PC-3 (cell line): ENCODE data around the gene DNAH5. TPM values are rescaled to one million over a fixed set of nuclear protein-coding genes. Genes with fewer than 3 reads are reported as not detected.

Experiments used
- ATAC-seq: fragments of 200-7000 bp; cut with Tn5 transposase; 2 replicates; pipeline ENCODE4 v1.9.1; 2020; ENCODE audit warnings: mild to moderate bottlenecking, moderate library complexity
- BruUV-seq: library from RNA; stranded (reverse); fragments of 400-500 nt; replicated peaks from 2 replicates; lab custom pipeline; 2021; lab: Mats Ljungman, UMichigan
- CTCF ChIA-PET: fragments of 300-600 bp; sonication (Branson Sonifier 250); formaldehyde crosslinking; loops from one replicate; lab custom pipeline; 2022; ENCODE audit warnings: antibody characterized with exemption; lab: Charles Lee
- POLR2A ChIA-PET: fragments of 300-600 bp; sonication (Branson Sonifier 250); formaldehyde crosslinking; loops from one replicate; lab custom pipeline; 2022; ENCODE audit warnings: antibody characterized with exemption; ENCODE audit not compliant: unreplicated experiment; lab: Charles Lee
- DNase-seq: peaks from one replicate; pipeline ENCODE4 v3.0.0-alpha.2; 2015
- H2AFZ ChIP-seq: fragments of 300-600 bp; sonication (generic); 2 replicates; pipeline ENCODE4 v1.6.0; 2016; ENCODE audit warnings: antibody characterized with exemption, low read length
- H3F3A ChIP-seq: fragments of 300-600 bp; sonication (generic); one replicate; pipeline ENCODE4 v1.6.0; 2017; ENCODE audit warnings: antibody characterized with exemption, low read length, control low read depth, mild to moderate bottlenecking; ENCODE audit not compliant: unreplicated experiment
- H3K27ac ChIP-seq: fragments of 300-600 bp; sonication (generic); 2 replicates; pipeline ENCODE4 v1.5.1; 2016; ENCODE audit warnings: mild to moderate bottlenecking, low read length
- H3K27me3 ChIP-seq: fragments of 300-600 bp; sonication (generic); 2 replicates; pipeline ENCODE4 v1.6.1; 2016; ENCODE audit warnings: low read length, mixed read lengths
- H3K36me3 ChIP-seq: fragments of 300-600 bp; sonication (generic); 2 replicates; pipeline ENCODE4 v1.6.1; 2016; ENCODE audit warnings: low read depth, mixed run types, low read length, mixed read lengths
- H3K4me1 ChIP-seq: fragments of 300-600 bp; sonication (generic); 2 replicates; pipeline ENCODE4 v1.5.1; 2016; ENCODE audit warnings: low read length; ENCODE audit not compliant: insufficient read depth
- H3K4me2 ChIP-seq: fragments of 300-600 bp; sonication (generic); 2 replicates; pipeline ENCODE4 v1.6.0; 2016; ENCODE audit warnings: low read length
- H3K4me3 ChIP-seq: fragments of 300-600 bp; sonication (generic); 2 replicates; pipeline ENCODE4 v1.5.1; 2016; ENCODE audit warnings: mild to moderate bottlenecking, low read length, mixed read lengths
- H3K79me2 ChIP-seq: fragments of 300-600 bp; sonication (generic); 2 replicates; pipeline ENCODE4 v1.6.1; 2017; ENCODE audit warnings: low read length, mixed read lengths
- H3K9ac ChIP-seq: fragments of 300-600 bp; sonication (generic); 2 replicates; pipeline ENCODE4 v1.6.0; 2016; ENCODE audit warnings: mild to moderate bottlenecking, low read length
- H3K9me2 ChIP-seq: fragments of 300-600 bp; sonication (generic); replicated peaks from 2 replicates; pipeline ENCODE4 v1.6.1; 2016; ENCODE audit warnings: mixed run types, low read length, mixed read lengths
- H3K9me3 ChIP-seq: fragments of 300-600 bp; sonication (generic); 2 replicates; pipeline ENCODE4 v1.6.1; 2016; ENCODE audit warnings: low read length, mixed read lengths
- H4K20me1 ChIP-seq: fragments of 300-600 bp; sonication (generic); 2 replicates; pipeline ENCODE4 v1.6.1; 2016; ENCODE audit warnings: low read length, mixed read lengths
- EZH2 ChIP-seq: fragments of 300-600 bp; sonication (generic); IDR thresholded peaks from one replicate; pipeline ENCODE4 v1.6.1; 2017; ENCODE audit warnings: antibody characterized with exemption, mild to moderate bottlenecking, low read length; ENCODE audit not compliant: unreplicated experiment
- EZH2phosphoT487 ChIP-seq: fragments of 300-600 bp; sonication (generic); IDR thresholded peaks from 2 replicates; pipeline ENCODE4 v1.6.1; 2018; ENCODE audit warnings: mild to moderate bottlenecking, antibody characterized with exemption, low read length, borderline replicate concordance
- intact Hi-C: fragments of 100-400 bp; cut with micrococcal nuclease; formaldehyde crosslinking; loops from 2 replicates; pipeline ENCODE4 v1.9.0; 2023
- total RNA-seq: library from RNA; depleted of rRNA; stranded (reverse); fragments of >200 nt; gene quantifications from 2 replicates; pipeline ENCODE4 v1.2.3, GENCODE V29; 2014
- TF ChIP-seq, protein P1 (sequence below): fragments of 300-600 bp; sonication (generic); conservative IDR thresholded peaks from 2 replicates; pipeline ENCODE4 v1.5.1; 2017; ENCODE audit warnings: antibody characterized with exemption, low read depth, mild to moderate bottlenecking, low read length

The DNAH5 gene
- total RNA-seq, 1 experiment from 2014 or later, result 3.5 TPM

DNA sequence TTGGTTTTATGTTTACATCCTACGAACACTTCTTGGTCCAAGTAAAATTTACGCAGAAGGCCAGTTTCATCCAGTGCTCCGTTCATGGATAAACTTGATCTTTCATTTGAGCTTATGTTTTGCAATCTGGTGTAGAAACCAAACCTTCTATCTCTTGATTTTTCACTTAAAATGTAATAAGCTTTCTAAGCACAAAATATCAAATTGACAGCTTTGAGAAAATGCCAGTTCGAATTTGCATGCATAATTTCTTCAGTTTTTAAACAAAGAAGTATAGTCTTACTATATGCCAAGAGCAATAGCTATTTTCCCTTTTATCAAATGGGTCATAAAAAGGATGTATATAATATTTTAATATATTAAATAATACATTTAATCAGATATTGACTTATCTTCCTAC lies 17.8 kb downstream of the DNAH5 start:
- Histone ChIP-seq H3F3A (no peaks in the 10 kb centered on the region), H3K36me3 (no peaks in the 10 kb centered on the region), H3K9ac (no peak overlapping the region), H3K9me3 (no peaks in the 10 kb centered on the region), H3K9me2 (no peaks in the 10 kb centered on the region), H3K4me2 (no peak overlapping the region), H3K4me1 (no peaks in the 10 kb centered on the region), H3K4me3 (no peak overlapping the region), H4K20me1 (no peaks in the 10 kb centered on the region), H3K79me2 (no peaks in the 10 kb centered on the region), H3K27ac (no peak overlapping the region), H2AFZ (no peak overlapping the region), H3K27me3 (no peaks in the 10 kb centered on the region)
- no peak for TF ChIP-seq EZH2
- no peak for DNase-seq
- intact Hi-C loops, result no loop called here
- BruUV-seq, result no TSS peak
- ChIA-PET CTCF (no interaction called here), POLR2A (no interaction called here)
- no peak for ATAC-seq

DNA sequence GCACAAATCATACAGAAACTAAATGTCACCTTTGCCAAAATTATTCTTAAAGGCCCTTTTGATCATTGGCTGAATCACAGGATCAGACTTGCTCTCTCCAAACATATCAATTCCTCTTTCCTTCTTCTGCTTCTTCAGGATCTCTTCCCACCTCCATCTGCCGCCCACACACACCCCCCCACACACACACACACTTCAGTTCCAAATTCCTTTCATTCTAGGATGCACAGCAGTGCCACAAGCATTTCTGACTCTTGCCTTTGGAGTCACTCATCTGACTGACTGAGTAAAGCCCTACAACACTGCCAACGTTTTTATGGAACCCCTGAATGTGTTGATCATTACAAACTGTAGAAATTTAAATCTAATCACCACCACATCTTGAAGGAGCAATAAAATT lies 22.9 kb downstream of the DNAH5 start:
- no peak overlapping the region for H3K4me3 ChIP-seq
- H2AFZ ChIP-seq, result no peak overlapping the region
- no peak for ATAC-seq
- CTCF ChIA-PET, result no interaction called here
- BruUV-seq, result no TSS peak
- H3K4me2 ChIP-seq, result no peak overlapping the region
- no peaks in the 10 kb centered on the region for H3K4me1 ChIP-seq
- no peaks in the 10 kb centered on the region for H3K27me3 ChIP-seq
- H3K9ac ChIP-seq, result no peak overlapping the region
- intact Hi-C loops, result no loop called here
- TF ChIP-seq EZH2phosphoT487 (no peak), EZH2 (no peak)
- TF ChIP-seq, protein P1, sequence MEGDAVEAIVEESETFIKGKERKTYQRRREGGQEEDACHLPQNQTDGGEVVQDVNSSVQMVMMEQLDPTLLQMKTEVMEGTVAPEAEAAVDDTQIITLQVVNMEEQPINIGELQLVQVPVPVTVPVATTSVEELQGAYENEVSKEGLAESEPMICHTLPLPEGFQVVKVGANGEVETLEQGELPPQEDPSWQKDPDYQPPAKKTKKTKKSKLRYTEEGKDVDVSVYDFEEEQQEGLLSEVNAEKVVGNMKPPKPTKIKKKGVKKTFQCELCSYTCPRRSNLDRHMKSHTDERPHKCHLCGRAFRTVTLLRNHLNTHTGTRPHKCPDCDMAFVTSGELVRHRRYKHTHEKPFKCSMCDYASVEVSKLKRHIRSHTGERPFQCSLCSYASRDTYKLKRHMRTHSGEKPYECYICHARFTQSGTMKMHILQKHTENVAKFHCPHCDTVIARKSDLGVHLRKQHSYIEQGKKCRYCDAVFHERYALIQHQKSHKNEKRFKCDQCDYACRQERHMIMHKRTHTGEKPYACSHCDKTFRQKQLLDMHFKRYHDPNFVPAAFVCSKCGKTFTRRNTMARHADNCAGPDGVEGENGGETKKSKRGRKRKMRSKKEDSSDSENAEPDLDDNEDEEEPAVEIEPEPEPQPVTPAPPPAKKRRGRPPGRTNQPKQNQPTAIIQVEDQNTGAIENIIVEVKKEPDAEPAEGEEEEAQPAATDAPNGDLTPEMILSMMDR, result no peak
- no peaks in the 10 kb centered on the region for H3K79me2 ChIP-seq
- no peaks in the 10 kb centered on the region for H3K9me2 ChIP-seq
- POLR2A ChIA-PET, result no interaction called here
- H3K27ac ChIP-seq, result no peak overlapping the region
- no peaks in the 10 kb centered on the region for H3F3A ChIP-seq
- H3K36me3 ChIP-seq, result no peaks in the 10 kb centered on the region
- H3K9me3 ChIP-seq, result no peaks in the 10 kb centered on the region
- no peaks in the 10 kb centered on the region for H4K20me1 ChIP-seq
- DNase-seq, result no peak

DNA sequence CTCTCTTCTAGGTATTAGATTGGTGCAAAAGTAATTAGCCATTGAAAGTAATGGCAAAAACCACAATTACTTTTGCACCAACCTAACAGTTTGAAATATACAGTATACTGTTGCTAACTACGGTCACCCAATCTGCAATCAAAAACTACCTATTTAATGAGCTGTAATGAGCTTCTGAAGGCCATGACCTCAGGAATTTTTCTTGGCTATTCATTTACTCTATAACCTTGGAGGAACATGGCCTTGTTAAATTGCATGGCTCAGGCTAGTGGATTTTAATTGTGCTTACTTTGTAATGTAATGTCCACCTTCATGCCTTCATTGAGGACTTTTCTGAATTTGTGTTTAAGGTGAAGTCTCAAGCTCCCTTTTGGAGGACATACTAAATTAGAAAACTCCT lies 24.7 kb downstream of the DNAH5 start:
- H4K20me1 ChIP-seq, result no peaks in the 10 kb centered on the region
- TF ChIP-seq, protein P1, result no peak
- TF ChIP-seq EZH2phosphoT487 (no peak), EZH2 (no peak)
- H3K4me2 ChIP-seq, result no peak overlapping the region
- H3K36me3 ChIP-seq, result no peaks in the 10 kb centered on the region
- H2AFZ ChIP-seq, result no peak overlapping the region
- ChIA-PET CTCF (no interaction called here), POLR2A (no interaction called here)
- H3K9me2 ChIP-seq, result no peaks in the 10 kb centered on the region
- DNase-seq (no peak), ATAC-seq (no peak)
- BruUV-seq, result no TSS peak
- no peaks in the 10 kb centered on the region for H3K9me3 ChIP-seq
- H3K79me2 ChIP-seq, result no peaks in the 10 kb centered on the region
- intact Hi-C loops, result no loop called here
- H3K4me3 ChIP-seq, result no peak overlapping the region
- H3F3A ChIP-seq, result no peaks in the 10 kb centered on the region
- no peaks in the 10 kb centered on the region for H3K27me3 ChIP-seq
- H3K9ac ChIP-seq, result no peak overlapping the region
- H3K27ac ChIP-seq, result no peak overlapping the region
- H3K4me1 ChIP-seq, result no peaks in the 10 kb centered on the region
